T-helper 17 cell (primary cell): Measurements from ENCODE around the gene PFDN6. TPM values are rescaled to one million over a fixed set of nuclear protein-coding genes. Genes with fewer than 3 reads are reported as not detected.
A peak's percentile ranks its signal among the peaks of the same experiment; 100 is the strongest.
"Not testable (repeated sequence)": the region's sequence is repeated elsewhere in the genome, so short reads cannot be mapped to it uniquely, and the experiment has no call there.

Experiments used
- ATAC-seq: fragments of 150-1000 bp; cut with Tn5 transposase; 2 replicates; pipeline ENCODE4 v1.10.0; 2021; ENCODE audit warnings: mild to moderate bottlenecking, moderate library complexity
- DNase-seq, 3 donors: peaks; one replicate each; pipeline versions ENCODE4 v3.0.0 to v3.0.0-alpha.2; 2020 to 2021
- H3K9me3 ChIP-seq: one replicate; pipeline ENCODE4 v1.7.0; 2013; ENCODE audit warnings: low read length, mild to moderate bottlenecking; ENCODE audit not compliant: control insufficient read depth, poor library complexity, severe bottlenecking
- H3K27ac Mint-ChIP-seq: one replicate; pipeline ENCODE4 v1.8.0; 2022; ENCODE audit warnings: mild to moderate bottlenecking, moderate library complexity, mixed read lengths
- H3K27me3 Mint-ChIP-seq: one replicate; pipeline ENCODE4 v1.8.0; 2022; ENCODE audit warnings: mixed read lengths
- H3K36me3 Mint-ChIP-seq: one replicate; pipeline ENCODE4 v1.8.0; 2022; ENCODE audit warnings: low read depth, mixed read lengths
- H3K4me1 Mint-ChIP-seq: one replicate; pipeline ENCODE4 v1.8.0; 2022; ENCODE audit warnings: mild to moderate bottlenecking, mixed read lengths
- H3K4me3 Mint-ChIP-seq: one replicate; pipeline ENCODE4 v1.8.0; 2022; ENCODE audit warnings: mild to moderate bottlenecking, moderate library complexity, mixed read lengths
- total RNA-seq, 4 donors: library from RNA in 2 of 4; stranded (reverse) in 2 of 4; gene quantifications; one replicate each; pipeline ENCODE4 v1.2.3 and lab custom pipeline; 2022 to 2026

Gene PFDN6
- total RNA-seq, 2 donors from 2014 or later, result 16.5 to 25.7 TPM

- peak; percentile 25 for ATAC-seq
These were observed 11.6 kb upstream of the PFDN6 start for GRCh38 chr6:33277663-33278391.

GRCh38 chr6:33278392-33278741 lies 11.0 kb upstream of the PFDN6 start:
- Mint-ChIP-seq H3K27me3 (no peaks in the 10 kb centered on the region), H3K27ac (peak overlapping the region; percentile 99), H3K36me3 (peaks cover 4% of the 10 kb centered on the region), H3K4me3 (peak overlapping the region; percentile 91), H3K4me1 (peaks cover 49% of the 10 kb centered on the region)
- DNase-seq, result no peak
- no peak for ATAC-seq
- no peaks in the 10 kb centered on the region for H3K9me3 ChIP-seq

More at GRCh38 chr6:33277663-33278391, 11.6 kb upstream of the PFDN6 start:
- H3K27me3 Mint-ChIP-seq, result no peaks in the 10 kb centered on the region
- H3K36me3 Mint-ChIP-seq, result peaks cover 4% of the 10 kb centered on the region
- peak overlapping the region; percentile 99 for H3K27ac Mint-ChIP-seq
- peaks cover 55% of the 10 kb centered on the region for H3K4me1 Mint-ChIP-seq
- H3K9me3 ChIP-seq, result no peaks in the 10 kb centered on the region
- no peak for DNase-seq
- H3K4me3 Mint-ChIP-seq, result peak overlapping the region; percentile 91

- peaks cover 48% of the 10 kb centered on the region for H3K4me1 Mint-ChIP-seq
- H3K36me3 Mint-ChIP-seq, result peaks cover 4% of the 10 kb centered on the region
- H3K27ac Mint-ChIP-seq, result peak overlapping the region; percentile 99
- DNase-seq (no peak), ATAC-seq (no peak)
- no peaks in the 10 kb centered on the region for H3K9me3 ChIP-seq
- no peak overlapping the region for H3K4me3 Mint-ChIP-seq
- H3K27me3 Mint-ChIP-seq, result no peaks in the 10 kb centered on the region
These were observed 10.6 kb upstream of the PFDN6 start for GRCh38 chr6:33278810-33279209.

DNA sequence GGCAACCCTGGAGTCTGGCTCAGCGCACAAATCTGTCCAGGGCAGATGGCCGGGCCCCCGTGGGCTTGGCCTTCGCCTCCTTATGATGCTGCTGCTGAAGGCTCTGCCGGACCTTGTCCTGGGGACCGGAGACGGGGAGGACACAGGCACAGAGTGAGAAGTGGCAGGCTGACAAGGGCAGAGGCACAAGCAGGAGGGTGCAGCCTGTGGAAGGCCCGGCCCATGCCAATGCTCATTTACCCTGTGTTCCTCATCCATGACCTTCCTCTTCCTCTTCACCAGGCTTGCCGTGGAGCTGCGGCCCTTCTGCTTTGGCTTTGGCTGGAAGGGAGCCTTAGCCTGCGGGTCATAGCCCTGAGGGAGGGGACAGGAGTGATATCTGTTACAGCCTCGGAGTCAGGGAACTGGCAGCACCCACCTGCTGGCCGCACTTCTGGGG lies 10.1 kb upstream of the PFDN6 start:
- ATAC-seq, result no peak
- no peak for DNase-seq
- Mint-ChIP-seq H3K36me3 (peaks cover 4% of the 10 kb centered on the region), H3K27me3 (no peaks in the 10 kb centered on the region), H3K4me1 (peaks cover 46% of the 10 kb centered on the region), H3K27ac (peak overlapping the region; percentile 14), H3K4me3 (peak overlapping the region; percentile 7)
- no peaks in the 10 kb centered on the region for H3K9me3 ChIP-seq

DNA sequence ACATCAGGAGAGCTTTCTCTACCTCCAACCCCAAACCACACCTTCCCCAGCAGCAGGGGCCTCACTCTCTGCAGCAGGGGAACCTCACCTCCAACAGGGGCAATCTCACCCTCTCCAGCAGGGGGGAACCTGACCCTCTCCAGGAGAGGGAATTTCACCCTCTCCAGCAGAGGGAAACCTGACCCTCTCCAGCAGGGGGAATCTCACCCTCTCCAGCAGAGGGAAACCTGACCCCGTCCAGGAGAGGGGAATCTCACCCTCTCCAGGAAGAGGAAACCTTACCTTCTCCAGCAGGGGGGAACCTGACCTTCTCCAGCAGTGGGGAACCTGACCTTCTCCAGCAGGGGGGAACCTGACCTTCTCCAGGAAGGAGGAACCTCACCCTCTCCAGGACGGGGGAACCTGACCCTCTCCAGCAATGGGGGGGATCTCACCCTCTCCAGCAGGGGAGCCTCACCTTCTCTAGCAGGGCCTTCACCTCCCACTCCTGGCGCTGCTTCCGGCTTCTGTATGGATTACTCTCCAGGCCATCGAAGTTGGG lies 9.4 kb upstream of the PFDN6 start:
- Mint-ChIP-seq H3K4me1 (peaks cover 41% of the 10 kb centered on the region), H3K27ac (peak overlapping the region; percentile 14), H3K27me3 (no peaks in the 10 kb centered on the region), H3K4me3 (no peak overlapping the region), H3K36me3 (no peaks in the 10 kb centered on the region)
- DNase-seq (no peak), ATAC-seq (no peak)
- H3K9me3 ChIP-seq, result no peaks in the 10 kb centered on the region

DNA sequence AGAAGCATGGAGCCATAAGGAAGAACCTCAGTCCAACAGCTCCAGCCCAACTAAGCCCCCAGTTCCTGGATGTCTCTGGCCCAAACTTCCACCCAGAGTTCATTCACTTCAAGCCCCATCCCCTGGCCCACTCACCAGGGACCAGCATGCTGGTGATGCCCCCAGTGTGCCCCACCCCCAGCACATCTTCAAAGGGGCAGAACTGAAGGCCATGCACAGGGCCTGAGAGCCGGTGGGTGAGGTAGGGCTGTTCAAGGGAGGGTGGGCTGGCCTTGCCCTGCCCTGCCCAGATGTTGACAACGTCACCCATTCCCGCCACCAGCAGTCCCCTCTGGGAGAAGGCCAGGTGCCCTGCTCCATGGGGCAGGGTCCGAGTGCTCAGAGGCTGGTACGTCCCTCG lies 8.9 kb upstream of the PFDN6 start:
- DNase-seq (no peak), ATAC-seq (no peak)
- H3K9me3 ChIP-seq, result no peaks in the 10 kb centered on the region
- Mint-ChIP-seq H3K4me3 (no peak overlapping the region), H3K4me1 (peaks cover 40% of the 10 kb centered on the region), H3K27ac (no peak overlapping the region), H3K36me3 (no peaks in the 10 kb centered on the region), H3K27me3 (no peaks in the 10 kb centered on the region)

DNA sequence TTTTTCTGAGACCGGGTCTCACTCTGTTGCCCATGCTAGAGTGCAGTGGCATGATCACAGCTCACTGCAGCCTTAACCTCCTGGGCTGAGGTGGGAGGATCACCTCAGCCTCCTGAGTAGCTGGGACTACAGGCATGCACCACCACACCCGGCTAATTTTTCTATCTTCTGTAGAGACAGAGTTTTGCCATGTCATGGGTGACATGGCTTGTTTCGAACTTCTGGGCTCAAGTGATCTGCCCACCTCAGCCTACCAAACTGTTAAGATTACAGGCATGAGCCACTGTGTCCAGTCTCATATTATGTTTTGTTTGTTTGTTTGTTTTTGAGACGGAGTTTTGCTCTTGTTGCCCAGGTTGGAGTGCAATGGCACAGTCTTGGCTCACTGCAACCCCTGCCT lies 4.2 kb upstream of the PFDN6 start:
- not testable (repeated sequence) for H3K36me3 Mint-ChIP-seq, H3K27me3 Mint-ChIP-seq, H3K27ac Mint-ChIP-seq, H3K9me3 ChIP-seq, DNase-seq, H3K4me3 Mint-ChIP-seq, ATAC-seq
- H3K4me1 Mint-ChIP-seq, result peaks cover 30% of the 10 kb centered on the region

DNA sequence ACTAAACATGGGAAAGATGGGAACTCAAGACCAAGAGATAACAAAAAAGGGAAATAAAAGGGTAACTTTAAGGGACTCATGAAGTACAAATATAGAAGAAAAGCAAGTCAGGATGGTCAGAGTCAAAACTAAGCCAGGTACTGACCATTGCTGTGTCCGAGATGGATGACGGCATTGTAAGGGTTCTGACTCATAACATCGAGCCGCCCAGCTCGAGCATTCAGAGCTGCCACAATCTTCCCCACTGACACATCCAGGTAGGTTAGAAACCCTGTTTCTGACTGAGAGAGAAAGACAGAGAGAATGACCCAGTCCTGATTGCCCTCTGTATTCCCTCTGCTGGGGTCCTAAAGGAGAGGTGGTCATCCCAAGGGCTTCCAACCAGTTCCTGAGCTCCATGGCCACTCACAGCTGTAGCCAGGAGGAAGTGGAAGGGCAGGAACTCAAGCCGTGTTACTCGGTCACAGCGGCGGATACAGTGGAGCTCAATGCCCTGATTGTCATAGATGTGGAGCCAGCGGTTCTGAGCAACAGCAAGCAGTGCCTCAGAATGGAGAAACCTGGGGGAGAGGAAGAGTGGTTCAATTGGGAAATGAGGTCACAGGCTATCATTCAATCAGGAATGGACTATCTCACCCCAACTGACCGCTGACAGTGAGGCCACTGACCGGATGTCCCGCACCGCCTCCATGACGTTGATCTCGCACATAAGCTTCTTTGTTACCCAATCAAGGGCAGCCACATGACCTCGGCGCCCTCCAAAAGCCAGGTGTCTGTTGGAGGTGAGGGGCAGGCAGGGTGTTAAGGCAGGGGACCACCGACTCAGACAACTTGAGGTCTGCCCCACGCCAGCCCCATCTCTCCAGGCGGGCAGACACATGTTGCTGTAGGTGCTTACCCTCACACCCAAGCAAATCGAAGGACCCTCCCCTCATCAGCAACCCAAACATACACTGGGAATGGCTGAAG lies 2.2 kb upstream of the PFDN6 start:
- Mint-ChIP-seq H3K27me3 (no peaks in the 10 kb centered on the region), H3K27ac (no peak overlapping the region), H3K4me1 (peaks cover 29% of the 10 kb centered on the region), H3K4me3 (peak overlapping the region; percentile 69), H3K36me3 (peaks cover 5% of the 10 kb centered on the region)
- no peaks in the 10 kb centered on the region for H3K9me3 ChIP-seq
- ATAC-seq (no peak), DNase-seq (no peak)

DNA sequence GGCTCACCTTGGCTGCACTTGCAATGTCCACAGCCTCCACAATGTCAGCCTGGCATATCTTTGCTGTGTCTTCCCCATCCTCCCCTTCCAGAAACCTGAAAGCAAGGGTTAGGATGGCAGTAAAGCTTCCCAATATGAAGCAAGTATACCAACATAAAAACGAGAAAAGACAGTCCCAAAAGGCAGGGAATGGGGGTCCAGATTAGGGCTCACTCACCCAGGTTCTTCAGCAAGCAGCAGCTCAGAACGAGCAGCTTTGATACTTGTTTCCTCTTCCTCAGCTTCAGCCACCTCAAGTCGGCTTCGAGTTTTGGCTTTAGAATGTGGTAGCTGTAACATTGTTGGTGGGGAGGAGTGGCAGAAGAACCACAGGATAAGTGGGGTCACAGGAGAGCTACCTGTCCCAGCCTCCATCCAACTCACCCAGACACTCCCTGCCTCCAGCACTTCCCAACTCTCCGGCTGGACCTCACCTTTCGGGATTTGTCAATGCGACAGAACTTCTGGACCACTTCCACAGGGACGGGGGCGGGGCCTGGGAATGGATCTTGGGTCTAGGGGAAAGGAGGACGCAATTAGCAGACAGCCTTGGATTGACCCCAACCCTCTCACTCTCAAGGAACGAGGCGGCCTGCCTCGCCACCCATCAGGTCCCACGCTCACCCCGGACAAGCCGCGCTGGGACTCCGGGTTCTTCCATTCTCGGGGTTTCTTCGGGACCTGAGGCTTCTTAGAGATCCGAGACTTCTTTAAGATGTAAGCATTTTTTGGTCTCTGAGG lies 1.1 kb upstream of the PFDN6 start:
- Mint-ChIP-seq H3K27me3 (no peaks in the 10 kb centered on the region), H3K27ac (peak overlapping the region; percentile 98), H3K36me3 (peaks cover 5% of the 10 kb centered on the region), H3K4me1 (peaks cover 29% of the 10 kb centered on the region), H3K4me3 (peak overlapping the region; percentile 100)
- no peak for ATAC-seq
- no peaks in the 10 kb centered on the region for H3K9me3 ChIP-seq
- no peak for DNase-seq

GRCh38 chr6:33289784-33290315 lies 449 bp downstream of the PFDN6 start:
- Mint-ChIP-seq H3K27ac (peak overlapping the region; percentile 98), H3K4me3 (peak overlapping the region; percentile 100), H3K27me3 (no peaks in the 10 kb centered on the region), H3K36me3 (peaks cover 5% of the 10 kb centered on the region), H3K4me1 (peaks cover 29% of the 10 kb centered on the region)
- DNase-seq (no peak), ATAC-seq (peak; percentile 29)
- no peaks in the 10 kb centered on the region for H3K9me3 ChIP-seq

DNA sequence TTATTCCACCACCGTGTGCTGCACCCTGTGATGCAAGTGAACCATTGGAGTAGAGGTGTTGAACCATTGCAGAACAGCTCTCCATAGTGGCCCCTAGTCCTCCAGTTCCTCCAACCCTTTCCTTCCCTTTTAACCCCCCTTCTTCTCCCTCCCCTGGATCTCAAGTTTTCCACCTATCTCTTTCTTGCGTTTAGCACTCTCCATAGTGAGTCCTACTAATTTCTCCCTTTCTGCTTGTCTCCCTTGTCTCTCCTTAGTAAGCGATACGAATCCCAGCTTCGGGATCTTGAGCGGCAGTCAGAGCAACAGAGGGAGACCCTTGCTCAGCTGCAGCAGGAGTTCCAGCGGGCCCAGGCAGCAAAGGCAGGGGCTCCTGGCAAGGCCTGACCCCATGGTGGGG lies 1.1 kb downstream of the PFDN6 start:
- Mint-ChIP-seq H3K4me3 (peak overlapping the region; percentile 100), H3K27me3 (no peaks in the 10 kb centered on the region), H3K4me1 (peaks cover 30% of the 10 kb centered on the region), H3K36me3 (peaks cover 5% of the 10 kb centered on the region), H3K27ac (peak overlapping the region; percentile 98)
- ATAC-seq, result no peak
- no peak for DNase-seq
- no peaks in the 10 kb centered on the region for H3K9me3 ChIP-seq

DNA sequence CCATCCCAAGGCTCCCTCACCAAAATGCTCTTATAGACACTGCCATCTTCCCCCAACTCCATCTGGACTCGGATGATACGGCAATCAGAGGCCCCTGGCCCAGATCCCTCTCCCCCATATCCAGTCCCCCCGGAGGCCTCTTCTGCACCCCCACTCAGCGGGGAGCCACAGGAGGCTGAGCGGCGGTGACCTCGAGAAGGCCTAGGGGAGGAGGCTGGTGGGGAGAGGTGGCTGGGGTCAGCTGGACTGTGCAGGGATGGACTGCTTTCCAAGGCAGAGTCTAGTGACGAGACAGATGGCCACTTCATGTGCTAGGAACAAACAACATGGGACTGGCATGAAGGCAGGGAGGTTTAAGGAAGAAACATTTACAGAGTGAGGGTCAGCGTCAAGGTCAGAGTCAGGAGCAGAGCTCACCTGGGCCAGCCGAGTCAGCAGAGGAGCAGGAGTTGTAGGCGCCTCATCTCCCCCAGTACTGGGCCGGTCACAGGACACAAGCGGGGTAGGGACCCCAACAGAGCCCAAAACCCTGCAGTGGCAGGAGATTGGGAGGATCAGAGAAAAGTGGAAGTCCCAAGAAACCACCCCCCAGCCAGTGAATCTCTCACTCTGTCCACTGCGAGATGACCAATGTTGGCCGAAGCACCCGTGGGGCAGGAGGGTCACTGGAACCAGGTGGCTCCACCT lies 3.7 kb downstream of the PFDN6 start:
- ATAC-seq (no peak), DNase-seq (no peak)
- H3K4me1 Mint-ChIP-seq, result peaks cover 32% of the 10 kb centered on the region
- no peaks in the 10 kb centered on the region for H3K27me3 Mint-ChIP-seq
- no peak overlapping the region for H3K4me3 Mint-ChIP-seq
- no peak overlapping the region for H3K27ac Mint-ChIP-seq
- peaks cover 9% of the 10 kb centered on the region for H3K36me3 Mint-ChIP-seq
- no peaks in the 10 kb centered on the region for H3K9me3 ChIP-seq
